Brain pericyte (primary cell): ENCODE results near the gene FAM241B.

Experiments used
- DNase-seq: peaks from one replicate; pipeline ENCODE4 v3.0.0-alpha.2; 2012; ENCODE audit warnings: low read depth, low spot score

FAM241B gene

GRCh38 chr10:69666756-69667155, 36.7 kb downstream of the FAM241B start:
- DNase-seq = no peak

GRCh38 chr10:69668721-69669120, 38.7 kb downstream of the FAM241B start:
- DNase-seq = no peak

GRCh38 chr10:69669409-69669808, 39.4 kb downstream of the FAM241B start:
- DNase-seq = no peak

GRCh38 chr10:69673521-69673920, 43.5 kb downstream of the FAM241B start:
- DNase-seq = no peak

- no peak for DNase-seq
These were observed 44.7 kb downstream of the FAM241B start for GRCh38 chr10:69674786-69675185.

- DNase-seq = no peak
These were observed 46.3 kb downstream of the FAM241B start for GRCh38 chr10:69676301-69676700.

- no peak for DNase-seq
These were observed 48.1 kb downstream of the FAM241B start for GRCh38 chr10:69677985-69678654.

- no peak for DNase-seq
These were observed 49.7 kb downstream of the FAM241B start for GRCh38 chr10:69679736-69680135.

GRCh38 chr10:69680610-69681009, 50.6 kb downstream of the FAM241B start:
- DNase-seq = no peak

GRCh38 chr10:69681436-69681835, 51.4 kb downstream of the FAM241B start:
- DNase-seq = no peak

- no peak for DNase-seq
These were observed 53.0 kb downstream of the FAM241B start for GRCh38 chr10:69682955-69683474.
